ENCODE results near the gene CEP250. TPM values are rescaled to one million over a fixed set of nuclear protein-coding genes. Genes with fewer than 3 reads are reported as not detected.
A peak's percentile ranks its signal among the peaks of the same experiment; 100 is the strongest.
"Not testable (repeated sequence)": the region's sequence is repeated elsewhere in the genome, so short reads cannot be mapped to it uniquely, and the experiment has no call there.

The CEP250 gene
- total RNA-seq, 2 donors from 2014 or later: 29.8 to 46.5 TPM

DNA sequence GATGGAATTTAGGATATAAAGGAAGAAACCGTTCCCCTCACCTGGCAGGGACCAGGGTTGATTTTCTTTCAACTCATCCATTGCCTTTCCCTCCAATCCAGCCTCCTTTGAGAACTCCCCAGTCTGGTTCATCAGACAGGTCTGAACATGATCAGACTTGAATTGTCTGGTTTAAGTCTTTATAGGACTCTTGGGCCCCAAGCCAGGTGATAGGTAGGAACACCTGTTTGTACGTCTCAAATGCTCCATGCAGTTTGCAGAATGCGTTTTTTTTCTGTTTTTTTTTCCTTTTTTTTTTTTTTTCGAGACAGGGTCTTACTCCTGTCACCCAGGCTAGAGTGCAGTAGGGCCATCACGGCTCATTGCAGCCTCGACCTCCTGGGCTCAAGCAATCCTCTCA lies 4.1 kb upstream of the CEP250 start:
- Histone ChIP-seq H3K9ac (ENCODE audit: extremely low read depth, low read length, poor library complexity, severe bottlenecking) (no peak overlapping the region), H3K9me3 (ENCODE audit: control insufficient read depth, low read length) (no peaks in the 10 kb centered on the region), H3K4me1 (ENCODE audit: control insufficient read depth, insufficient read depth, low read length) (no peaks in the 10 kb centered on the region), H3K4me3 (ENCODE audit: low read length) (no peak overlapping the region), H3K27me3 (ENCODE audit: control insufficient read depth, insufficient read depth, low read length, poor library complexity, severe bottlenecking) (no peaks in the 10 kb centered on the region), H3K36me3 (ENCODE audit: control insufficient read depth, insufficient read depth, low read length) (no peaks in the 10 kb centered on the region), H3K27ac (ENCODE audit: low read depth, low read length) (no peak overlapping the region)
- H3K9me3 Mint-ChIP-seq: peaks cover 2% of the 10 kb centered on the region
- no peak for DNase-seq
- TF ChIP-seq, protein P1, sequence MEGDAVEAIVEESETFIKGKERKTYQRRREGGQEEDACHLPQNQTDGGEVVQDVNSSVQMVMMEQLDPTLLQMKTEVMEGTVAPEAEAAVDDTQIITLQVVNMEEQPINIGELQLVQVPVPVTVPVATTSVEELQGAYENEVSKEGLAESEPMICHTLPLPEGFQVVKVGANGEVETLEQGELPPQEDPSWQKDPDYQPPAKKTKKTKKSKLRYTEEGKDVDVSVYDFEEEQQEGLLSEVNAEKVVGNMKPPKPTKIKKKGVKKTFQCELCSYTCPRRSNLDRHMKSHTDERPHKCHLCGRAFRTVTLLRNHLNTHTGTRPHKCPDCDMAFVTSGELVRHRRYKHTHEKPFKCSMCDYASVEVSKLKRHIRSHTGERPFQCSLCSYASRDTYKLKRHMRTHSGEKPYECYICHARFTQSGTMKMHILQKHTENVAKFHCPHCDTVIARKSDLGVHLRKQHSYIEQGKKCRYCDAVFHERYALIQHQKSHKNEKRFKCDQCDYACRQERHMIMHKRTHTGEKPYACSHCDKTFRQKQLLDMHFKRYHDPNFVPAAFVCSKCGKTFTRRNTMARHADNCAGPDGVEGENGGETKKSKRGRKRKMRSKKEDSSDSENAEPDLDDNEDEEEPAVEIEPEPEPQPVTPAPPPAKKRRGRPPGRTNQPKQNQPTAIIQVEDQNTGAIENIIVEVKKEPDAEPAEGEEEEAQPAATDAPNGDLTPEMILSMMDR (conservative IDR thresholded peaks at IDR 0.05): no peak
- no peak overlapping the region for H3K27ac Mint-ChIP-seq
- H3K36me3 Mint-ChIP-seq (ENCODE audit: low read depth): no peaks in the 10 kb centered on the region
- H3K4me3 Mint-ChIP-seq: no peak overlapping the region
- H3K27me3 Mint-ChIP-seq (ENCODE audit: insufficient read depth): peaks cover 4% of the 10 kb centered on the region
- no peaks in the 10 kb centered on the region for H3K4me1 Mint-ChIP-seq
- 85 to 92% methylated on average over 2 to 6 of the region's 6 CpGs for WGBS, 2 experiments (ENCODE audit: insufficient coverage in 1 of 2, insufficient read length in 1 of 2)

DNA sequence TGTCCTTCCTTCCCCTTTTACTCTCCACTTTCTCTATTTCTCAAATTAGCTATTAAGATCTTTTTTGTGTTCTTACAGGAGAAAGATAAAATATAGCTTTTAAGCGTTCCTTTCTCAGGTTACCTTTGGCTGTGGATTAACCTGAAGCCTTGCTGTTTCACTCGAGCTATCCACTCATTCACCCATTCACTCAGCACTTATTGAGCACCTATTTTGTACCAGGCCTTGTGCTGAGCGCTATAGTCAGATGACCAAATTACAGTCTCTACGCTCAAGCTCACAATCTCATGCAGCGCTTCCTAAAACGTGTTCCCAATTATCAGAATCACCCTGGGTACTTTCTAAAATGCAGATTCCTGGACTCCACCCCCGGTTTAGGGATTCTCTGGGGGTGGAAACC lies 1.8 kb upstream of the CEP250 start:
- WGBS, 2 experiments (ENCODE audit: insufficient coverage in 1 of 2, insufficient read length in 1 of 2): 93 to 95% methylated on average over 7 of the region's 7 CpGs
- Histone ChIP-seq H3K27me3 (ENCODE audit: control insufficient read depth, insufficient read depth, low read length, poor library complexity, severe bottlenecking) (no peaks in the 10 kb centered on the region), H3K27ac (ENCODE audit: low read depth, low read length) (no peak overlapping the region), H3K4me3 (ENCODE audit: low read length) (peak overlapping the region; percentile 89), H3K9me3 (ENCODE audit: control insufficient read depth, low read length) (no peaks in the 10 kb centered on the region), H3K9ac (ENCODE audit: extremely low read depth, low read length, poor library complexity, severe bottlenecking) (no peak overlapping the region), H3K36me3 (ENCODE audit: control insufficient read depth, insufficient read depth, low read length) (no peaks in the 10 kb centered on the region), H3K4me1 (ENCODE audit: control insufficient read depth, insufficient read depth, low read length) (peaks cover 3% of the 10 kb centered on the region)
- H3K4me3 Mint-ChIP-seq: peak overlapping the region; percentile 85
- H3K9me3 Mint-ChIP-seq: peaks cover 2% of the 10 kb centered on the region
- peaks cover 6% of the 10 kb centered on the region for H3K4me1 Mint-ChIP-seq
- no peaks in the 10 kb centered on the region for H3K36me3 Mint-ChIP-seq (ENCODE audit: low read depth)
- no peaks in the 10 kb centered on the region for H3K27me3 Mint-ChIP-seq (ENCODE audit: insufficient read depth)
- DNase-seq: no peak
- H3K27ac Mint-ChIP-seq: peak overlapping the region; percentile 58
- TF ChIP-seq, protein P1 (conservative IDR thresholded peaks at IDR 0.05): no peak

DNA sequence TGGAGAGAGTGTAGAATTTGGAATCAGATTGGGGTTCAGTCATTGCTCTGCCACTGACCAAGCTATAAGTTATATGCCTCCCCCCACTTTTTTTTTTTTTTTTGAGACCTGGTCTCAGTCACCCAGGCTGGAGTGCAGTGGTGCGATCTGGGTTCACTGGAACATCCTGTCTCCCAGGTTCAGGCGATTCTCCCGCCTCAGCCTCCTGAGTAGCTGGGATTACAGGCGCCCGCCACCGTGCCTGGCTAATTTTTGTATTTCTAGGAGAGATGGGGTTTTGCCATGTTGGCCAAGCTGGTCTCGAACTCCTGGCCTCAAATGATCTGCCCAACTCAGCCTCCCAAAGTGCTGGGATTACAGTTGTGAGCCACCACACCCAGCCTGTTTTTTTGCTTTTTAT lies 1.3 kb downstream of the CEP250 start:
- H3K4me3 Mint-ChIP-seq: peak overlapping the region; percentile 85
- not testable (repeated sequence) for H3K27me3 ChIP-seq (ENCODE audit: control insufficient read depth, insufficient read depth, low read length, poor library complexity, severe bottlenecking); H3K9me3 ChIP-seq (ENCODE audit: control insufficient read depth, low read length); H3K27ac Mint-ChIP-seq; H3K36me3 Mint-ChIP-seq (ENCODE audit: low read depth); H3K4me1 Mint-ChIP-seq; H3K27me3 Mint-ChIP-seq (ENCODE audit: insufficient read depth); H3K9ac ChIP-seq (ENCODE audit: extremely low read depth, low read length, poor library complexity, severe bottlenecking); H3K9me3 Mint-ChIP-seq; H3K27ac ChIP-seq (ENCODE audit: low read depth, low read length); H3K36me3 ChIP-seq (ENCODE audit: control insufficient read depth, insufficient read depth, low read length); DNase-seq; H3K4me1 ChIP-seq (ENCODE audit: control insufficient read depth, insufficient read depth, low read length); H3K4me3 ChIP-seq (ENCODE audit: low read length)
- 94 to 97% methylated on average over 4 to 7 of the region's 7 CpGs for WGBS, 2 experiments (ENCODE audit: insufficient coverage in 1 of 2, insufficient read length in 1 of 2)

DNA sequence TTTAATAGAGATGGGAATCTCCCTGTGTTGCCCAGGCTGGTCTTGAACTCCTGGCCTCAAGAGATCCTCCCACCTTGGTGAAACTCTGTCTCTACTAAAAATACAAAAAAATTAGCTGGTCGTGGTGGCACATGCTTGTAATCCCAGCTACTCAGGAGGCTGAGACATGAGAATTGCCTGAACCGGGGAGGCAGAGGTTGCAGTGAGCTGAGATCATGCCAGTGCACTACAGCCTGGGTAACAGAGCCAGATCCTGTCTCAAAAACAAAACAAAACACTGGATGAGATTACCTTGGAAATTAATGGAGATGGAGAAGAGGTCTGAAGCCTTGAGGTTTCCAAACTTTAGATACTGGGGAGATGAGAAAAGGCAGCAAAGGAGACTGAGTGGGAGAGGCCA lies 2.1 kb downstream of the CEP250 start:
- H3K27me3 ChIP-seq (ENCODE audit: control insufficient read depth, insufficient read depth, low read length, poor library complexity, severe bottlenecking); H3K9me3 ChIP-seq (ENCODE audit: control insufficient read depth, low read length); H3K4me3 ChIP-seq (ENCODE audit: low read length); H3K36me3 ChIP-seq (ENCODE audit: control insufficient read depth, insufficient read depth, low read length); H3K4me1 Mint-ChIP-seq; H3K27me3 Mint-ChIP-seq (ENCODE audit: insufficient read depth); H3K27ac ChIP-seq (ENCODE audit: low read depth, low read length); H3K27ac Mint-ChIP-seq; DNase-seq; H3K4me3 Mint-ChIP-seq; H3K9me3 Mint-ChIP-seq; H3K9ac ChIP-seq (ENCODE audit: extremely low read depth, low read length, poor library complexity, severe bottlenecking); H3K4me1 ChIP-seq (ENCODE audit: control insufficient read depth, insufficient read depth, low read length): not testable (repeated sequence)
- peaks cover 12% of the 10 kb centered on the region for H3K36me3 Mint-ChIP-seq (ENCODE audit: low read depth)
- 86 to 89% methylated on average over 2 of the region's 2 CpGs for WGBS, 2 experiments (ENCODE audit: insufficient coverage in 1 of 2, insufficient read length in 1 of 2)
